Lower leg skin (tissue), 4 donors: Measurements from ENCODE around the gene SARM1. TPM values are rescaled to one million over a fixed set of nuclear protein-coding genes. Genes with fewer than 3 reads are reported as not detected.

ENCODE experiments used
- DNase-seq, 2 donors: peaks; one replicate each; pipeline ENCODE4 v3.0.0-alpha.2; 2019; ENCODE audit warnings: low spot score in 2 of 2
- H3K4me3 ChIP-seq: fragments of 200-600 bp; sonication (generic); 2 replicates; pipeline ENCODE4 v1.5.1; 2017; ENCODE audit warnings: mild to moderate bottlenecking, low read depth; ENCODE audit not compliant: poor library complexity, severe bottlenecking
- CTCF ChIP-seq, 3 donors: fragments of 450-650 bp; IDR thresholded peaks; one replicate each; pipeline ENCODE4 v1.5.1; 2016; ENCODE audit warnings: antibody characterized with exemption in 3 of 3, mild to moderate bottlenecking in 3 of 3, moderate library complexity in 2 of 3
- POLR2A ChIP-seq, 2 donors: fragments of 450-650 bp; IDR thresholded peaks; one replicate each; pipeline ENCODE4 v1.6.1; 2016 to 2017; ENCODE audit warnings: antibody characterized with exemption in 2 of 2, mild to moderate bottlenecking in 1 of 2, moderate library complexity in 1 of 2
- WGBS, 2 donors: methylation state at CpG; one replicate each; pipeline ENCODE4 v1.1.5; 2018; 5-methylcytosine and 5-hydroxymethylcytosine counted together
- intact Hi-C: fragments of 100-400 bp; cut with DNase I; formaldehyde crosslinking; loops from one replicate; pipeline ENCODE4 v1.15.0; 2023; ENCODE audit warnings: low total_unique reads
- total RNA-seq, 4 donors: library from RNA; depleted of rRNA; stranded (reverse); fragments of >200 nt; gene quantifications; one replicate each; pipeline ENCODE4 v1.1.0, GENCODE V29; 2016

SARM1 gene
- total RNA-seq, 4 donors from 2014 or later, result 4.0 to 15.4 (median 12.1) TPM

GRCh38 chr17:28366605-28367004 lies 4.9 kb upstream of the SARM1 start:
- DNase-seq, result no peak
- intact Hi-C loops, result no loop called here
- no peak for TF ChIP-seq POLR2A (IDR thresholded peaks at IDR 0.05)
- TF ChIP-seq CTCF (IDR thresholded peaks at IDR 0.05), result no peak
- WGBS, 2 donors, result 50 to 64% methylated on average over 1 of the region's 1 CpG
- H3K4me3 ChIP-seq, result no peak overlapping the region

GRCh38 chr17:28367641-28368305 lies 3.7 kb upstream of the SARM1 start:
- intact Hi-C loops, result no loop called here
- H3K4me3 ChIP-seq, result no peak overlapping the region
- TF ChIP-seq POLR2A (IDR thresholded peaks at IDR 0.05), result no peak
- TF ChIP-seq CTCF (IDR thresholded peaks at IDR 0.05), result no peak
- no peak for DNase-seq
- WGBS, 2 donors, result 88 to 92% methylated on average over 20 to 21 of the region's 21 CpGs

GRCh38 chr17:28368306-28368831 lies 3.1 kb upstream of the SARM1 start:
- intact Hi-C loops, result no loop called here
- no peak overlapping the region for H3K4me3 ChIP-seq
- 90 to 94% methylated on average over 5 of the region's 5 CpGs for WGBS, 2 donors
- no peak for DNase-seq
- TF ChIP-seq POLR2A (IDR thresholded peaks at IDR 0.05) (no peak), CTCF (IDR thresholded peaks at IDR 0.05) (peak in 1 of 3 donors; percentile 12)

- intact Hi-C loops, result no loop called here
- no peak for DNase-seq
- 93% methylated on average over 22 to 23 of the region's 23 CpGs for WGBS, 2 donors
- TF ChIP-seq POLR2A (IDR thresholded peaks at IDR 0.05) (no peak), CTCF (IDR thresholded peaks at IDR 0.05) (no peak)
- no peak overlapping the region for H3K4me3 ChIP-seq
Observed at GRCh38 chr17:28368915-28369683, 2.4 kb upstream of the SARM1 start.

- 80 to 85% methylated on average over 7 to 9 of the region's 10 CpGs for WGBS, 2 donors
- intact Hi-C loops, result no loop called here
- DNase-seq, result no peak
- H3K4me3 ChIP-seq, result no peak overlapping the region
- TF ChIP-seq POLR2A (IDR thresholded peaks at IDR 0.05) (no peak), CTCF (IDR thresholded peaks at IDR 0.05) (no peak)
Observed at GRCh38 chr17:28369684-28370034, 1.8 kb upstream of the SARM1 start.
